Peyer's patch (tissue), 4 donors: ENCODE data around the gene XKR8. TPM values are rescaled to one million over a fixed set of nuclear protein-coding genes. Genes with fewer than 3 reads are reported as not detected.

Experiments used
- DNase-seq, 3 donors: peaks; one replicate each; pipeline ENCODE4 v3.0.0-alpha.2; 2017 to 2019
- H3K27ac ChIP-seq, 4 donors: fragments of 200-600 bp; sonication (generic); one replicate each; pipeline ENCODE4 v1.5.1; 2016 to 2019
- H3K27me3 ChIP-seq, 2 donors: fragments of 200-600 bp; sonication (generic); one replicate each; pipeline ENCODE4 v1.5.1; 2019
- H3K36me3 ChIP-seq, 3 donors: fragments of 200-600 bp; sonication (generic); one replicate each; pipeline ENCODE4 v1.5.1; 2016 to 2019
- H3K4me1 ChIP-seq, 4 donors: fragments of 200-600 bp; sonication (generic); one replicate each; pipeline ENCODE4 v1.5.1; 2016 to 2019
- H3K4me3 ChIP-seq, 4 donors: fragments of 200-600 bp; sonication (generic); 1 replicate in 3 of 4; 2 replicates in 1 of 4; pipeline ENCODE4 v1.5.1; 2016 to 2019; ENCODE audit warnings: mild to moderate bottlenecking in 1 of 4
- H3K9me3 ChIP-seq, 4 donors: fragments of 200-600 bp; sonication (generic); one replicate each; pipeline ENCODE4 v1.5.1; 2016 to 2019; ENCODE audit warnings: mild to moderate bottlenecking in 1 of 4
- POLR2A ChIP-seq, 2 donors: fragments of 450-650 bp; IDR thresholded peaks; one replicate each; pipeline ENCODE4 v1.5.1; 2017; ENCODE audit warnings: antibody characterized with exemption in 2 of 2, mild to moderate bottlenecking in 2 of 2, moderate library complexity in 2 of 2
- total RNA-seq, 4 donors: library from RNA; depleted of rRNA; stranded (reverse); fragments of >200 nt; gene quantifications; one replicate each; pipeline ENCODE4 v1.1.0, GENCODE V29; 2016
- TF ChIP-seq, protein P1 (sequence below), 6 experiments: fragments of 450-650 bp in 4 of 6; fragments of 200-600 bp in 2 of 6; sonication (generic) in 1 of 6; IDR thresholded peaks; one replicate each; pipeline ENCODE4 v1.5.1; 2017 to 2019; ENCODE audit warnings: antibody characterized with exemption in 6 of 6, mild to moderate bottlenecking in 3 of 6, moderate library complexity in 1 of 6

Gene XKR8
- total RNA-seq, 4 donors from 2014 or later: 5.8 to 13.9 (median 11.8) TPM

DNA sequence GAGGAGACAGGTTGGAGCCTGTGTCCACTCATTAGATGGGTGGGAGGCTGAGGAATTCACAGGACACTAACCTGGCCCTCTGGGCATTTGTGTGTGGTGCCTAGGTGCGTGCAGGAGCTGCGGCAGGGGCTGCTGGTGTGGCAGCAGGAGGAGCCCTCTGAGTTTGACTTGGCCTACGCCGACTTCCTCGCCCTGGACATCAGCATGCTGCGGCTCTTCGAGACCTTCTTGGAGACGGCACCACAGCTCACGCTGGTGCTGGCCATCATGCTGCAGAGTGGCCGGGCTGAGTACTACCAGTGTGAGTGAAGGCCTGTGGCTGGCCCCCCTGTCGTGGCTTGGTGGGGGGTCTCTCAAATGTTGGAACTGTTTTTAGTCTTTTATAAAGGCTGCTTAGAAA lies 3.6 kb downstream of the XKR8 start:
- Histone ChIP-seq H3K4me1 (peaks cover 0 to 25% (median 7%) of the 10 kb centered on the region in 4 donors), H3K36me3 (peaks cover 0 to 51% (median 0%) of the 10 kb centered on the region in 3 donors), H3K27ac (no peak overlapping the region), H3K27me3 (no peaks in the 10 kb centered on the region), H3K4me3 (no peak overlapping the region), H3K9me3 (no peaks in the 10 kb centered on the region)
- TF ChIP-seq, protein P1, sequence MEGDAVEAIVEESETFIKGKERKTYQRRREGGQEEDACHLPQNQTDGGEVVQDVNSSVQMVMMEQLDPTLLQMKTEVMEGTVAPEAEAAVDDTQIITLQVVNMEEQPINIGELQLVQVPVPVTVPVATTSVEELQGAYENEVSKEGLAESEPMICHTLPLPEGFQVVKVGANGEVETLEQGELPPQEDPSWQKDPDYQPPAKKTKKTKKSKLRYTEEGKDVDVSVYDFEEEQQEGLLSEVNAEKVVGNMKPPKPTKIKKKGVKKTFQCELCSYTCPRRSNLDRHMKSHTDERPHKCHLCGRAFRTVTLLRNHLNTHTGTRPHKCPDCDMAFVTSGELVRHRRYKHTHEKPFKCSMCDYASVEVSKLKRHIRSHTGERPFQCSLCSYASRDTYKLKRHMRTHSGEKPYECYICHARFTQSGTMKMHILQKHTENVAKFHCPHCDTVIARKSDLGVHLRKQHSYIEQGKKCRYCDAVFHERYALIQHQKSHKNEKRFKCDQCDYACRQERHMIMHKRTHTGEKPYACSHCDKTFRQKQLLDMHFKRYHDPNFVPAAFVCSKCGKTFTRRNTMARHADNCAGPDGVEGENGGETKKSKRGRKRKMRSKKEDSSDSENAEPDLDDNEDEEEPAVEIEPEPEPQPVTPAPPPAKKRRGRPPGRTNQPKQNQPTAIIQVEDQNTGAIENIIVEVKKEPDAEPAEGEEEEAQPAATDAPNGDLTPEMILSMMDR (IDR thresholded peaks at IDR 0.05): no peak
- no peak for TF ChIP-seq POLR2A (IDR thresholded peaks at IDR 0.05)
- no peak for DNase-seq

DNA sequence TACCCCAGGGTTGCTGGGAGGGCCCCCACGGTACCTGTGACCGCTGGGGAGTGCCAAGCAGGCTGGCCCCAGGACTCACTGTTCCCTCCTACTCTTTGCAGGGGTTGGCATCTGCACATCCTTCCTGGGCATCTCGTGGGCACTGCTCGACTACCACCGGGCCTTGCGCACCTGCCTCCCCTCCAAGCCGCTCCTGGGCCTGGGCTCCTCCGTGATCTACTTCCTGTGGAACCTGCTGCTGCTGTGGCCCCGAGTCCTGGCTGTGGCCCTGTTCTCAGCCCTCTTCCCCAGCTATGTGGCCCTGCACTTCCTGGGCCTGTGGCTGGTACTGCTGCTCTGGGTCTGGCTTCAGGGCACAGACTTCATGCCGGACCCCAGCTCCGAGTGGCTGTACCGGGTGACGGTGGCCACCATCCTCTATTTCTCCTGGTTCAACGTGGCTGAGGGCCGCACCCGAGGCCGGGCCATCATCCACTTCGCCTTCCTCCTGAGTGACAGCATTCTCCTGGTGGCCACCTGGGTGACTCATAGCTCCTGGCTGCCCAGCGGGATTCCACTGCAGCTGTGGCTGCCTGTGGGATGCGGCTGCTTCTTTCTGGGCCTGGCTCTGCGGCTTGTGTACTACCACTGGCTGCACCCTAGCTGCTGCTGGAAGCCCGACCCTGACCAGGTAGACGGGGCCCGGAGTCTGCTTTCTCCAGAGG lies 6.8 kb downstream of the XKR8 start:
- no peak for DNase-seq
- TF ChIP-seq, protein P1 (IDR thresholded peaks at IDR 0.05): no peak
- no peak for TF ChIP-seq POLR2A (IDR thresholded peaks at IDR 0.05)
- H3K9me3 ChIP-seq: no peaks in the 10 kb centered on the region
- no peaks in the 10 kb centered on the region for H3K27me3 ChIP-seq
- H3K27ac ChIP-seq: no peak overlapping the region
- H3K4me1 ChIP-seq: peaks cover 0 to 4% (median 0%) of the 10 kb centered on the region in 4 donors
- H3K36me3 ChIP-seq: peaks cover 0 to 54% (median 0%) of the 10 kb centered on the region in 3 donors
- H3K4me3 ChIP-seq: no peak overlapping the region

DNA sequence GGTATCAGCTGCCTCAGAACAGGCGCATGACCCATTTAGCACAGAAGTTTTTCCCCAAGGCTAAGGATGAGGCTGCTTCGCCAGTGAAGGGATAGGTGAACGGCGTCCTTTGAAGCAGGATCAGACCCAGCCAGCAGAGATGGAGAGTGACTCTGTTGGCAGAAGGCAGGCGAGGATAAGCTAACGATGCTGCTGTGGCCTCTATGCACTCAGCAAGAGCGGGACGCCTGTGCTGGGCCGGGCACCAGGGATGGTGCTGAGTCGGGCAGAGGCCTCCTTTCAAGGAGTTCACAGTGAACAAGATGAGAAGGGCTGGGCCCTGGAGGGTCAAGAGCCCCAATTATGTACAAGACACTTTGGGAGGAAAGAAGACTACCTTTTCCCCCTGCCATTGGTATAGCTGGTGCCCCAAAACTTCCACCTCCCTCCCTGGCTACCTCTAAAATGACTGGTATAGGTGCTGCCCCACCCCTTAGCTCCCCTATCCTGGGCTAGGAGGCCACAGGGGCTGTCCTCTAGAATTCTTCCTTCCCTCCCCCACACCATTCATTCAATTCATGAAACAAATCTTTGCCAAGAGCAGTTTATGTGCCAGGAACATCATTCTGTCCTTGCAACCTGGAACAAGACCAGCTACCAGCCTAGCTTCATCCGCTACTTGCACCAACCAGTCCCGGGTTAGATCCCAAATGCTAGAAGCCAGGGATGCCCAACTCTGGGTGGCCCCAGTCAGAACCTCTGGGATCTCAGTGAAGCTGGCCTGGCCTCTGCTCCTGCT lies 7.5 kb downstream of the XKR8 start:
- Histone ChIP-seq H3K4me3 (no peak overlapping the region), H3K27me3 (no peaks in the 10 kb centered on the region), H3K36me3 (peaks cover 0 to 54% (median 0%) of the 10 kb centered on the region in 3 donors), H3K4me1 (peaks cover 0 to 4% (median 0%) of the 10 kb centered on the region in 4 donors), H3K9me3 (no peaks in the 10 kb centered on the region), H3K27ac (no peak overlapping the region)
- DNase-seq: no peak
- TF ChIP-seq POLR2A (IDR thresholded peaks at IDR 0.05): no peak
- TF ChIP-seq, protein P1 (IDR thresholded peaks at IDR 0.05): no peak

DNA sequence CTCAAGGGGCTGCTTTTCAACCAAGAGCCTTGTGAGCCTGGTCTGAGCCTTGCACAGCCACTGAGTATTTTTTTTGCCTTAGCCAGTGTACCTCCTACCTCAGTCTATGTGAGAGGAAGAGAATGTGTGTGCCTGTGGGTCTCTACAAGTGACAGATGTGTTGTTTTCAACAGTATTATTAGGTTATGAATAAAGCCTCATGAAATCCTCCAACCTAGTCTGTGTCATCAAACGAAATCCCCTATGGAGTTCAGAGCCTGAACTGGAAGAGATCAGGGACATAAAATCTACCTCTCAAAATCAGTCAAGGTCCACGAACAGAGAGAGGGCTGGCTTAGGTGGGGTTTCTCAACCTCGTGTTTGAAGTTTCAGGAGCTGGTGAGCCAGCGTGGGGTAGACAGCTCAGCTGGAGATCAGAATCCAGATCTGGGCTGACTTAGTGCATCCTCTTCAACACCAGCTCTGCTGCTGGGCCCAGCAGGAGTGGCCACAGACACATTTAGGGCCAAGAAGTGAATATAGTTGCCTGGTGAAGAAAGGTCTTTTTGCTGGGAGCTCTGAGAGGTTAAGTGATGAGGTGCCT lies 8.2 kb downstream of the XKR8 start:
- Histone ChIP-seq H3K4me1 (peaks cover 0 to 8% (median 0%) of the 10 kb centered on the region in 4 donors), H3K27me3 (no peaks in the 10 kb centered on the region), H3K9me3 (no peaks in the 10 kb centered on the region), H3K4me3 (no peak overlapping the region), H3K36me3 (peaks cover 0 to 54% (median 0%) of the 10 kb centered on the region in 3 donors), H3K27ac (peak overlapping the region in 1 of 4 donors; percentile 25)
- DNase-seq: no peak
- TF ChIP-seq, protein P1 (IDR thresholded peaks at IDR 0.05): no peak
- no peak for TF ChIP-seq POLR2A (IDR thresholded peaks at IDR 0.05)

DNA sequence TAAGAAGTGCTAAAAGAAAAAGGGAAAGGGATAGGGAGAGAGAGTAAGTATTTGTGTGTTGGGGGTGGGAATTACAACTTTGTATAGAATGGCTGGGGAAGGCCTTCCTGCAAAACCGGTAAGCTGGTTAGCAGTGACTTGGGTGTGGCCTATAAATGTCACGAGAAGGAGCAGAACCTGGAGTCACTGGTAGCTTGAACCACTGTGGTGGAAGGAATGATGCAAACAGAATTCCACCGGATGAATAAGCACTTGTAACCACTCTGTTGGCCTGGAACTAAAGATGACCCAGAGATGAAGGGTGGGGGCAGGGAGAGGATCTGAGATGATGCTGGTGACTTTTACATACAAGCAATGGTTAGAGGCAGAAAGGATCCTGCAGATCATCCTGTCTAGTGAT lies 8.9 kb downstream of the XKR8 start:
- no peak for DNase-seq
- H3K27ac ChIP-seq: peak overlapping the region in 1 of 4 donors; percentile 25
- no peak overlapping the region for H3K4me3 ChIP-seq
- H3K27me3 ChIP-seq: no peaks in the 10 kb centered on the region
- H3K36me3 ChIP-seq: peaks cover 0 to 56% (median 0%) of the 10 kb centered on the region in 3 donors
- TF ChIP-seq, protein P1 (IDR thresholded peaks at IDR 0.05): no peak
- no peak for TF ChIP-seq POLR2A (IDR thresholded peaks at IDR 0.05)
- peaks cover 0 to 8% (median 0%) of the 10 kb centered on the region in 4 donors for H3K4me1 ChIP-seq
- no peaks in the 10 kb centered on the region for H3K9me3 ChIP-seq
